Stimulated activated CD4-positive, alpha-beta T cell treated with anti-CD3 and anti-CD28 coated beads, Interleukin-4, amount 100 ng/mL, for 48 hours (primary cell): ENCODE results near the gene SLC5A5.
A peak's percentile ranks its signal among the peaks of the same experiment; 100 is the strongest.

Experiments used
- DNase-seq, 2 donors: peaks; one replicate each; pipeline ENCODE4 v3.0.0-alpha.2; 2020; ENCODE audit warnings: low read depth in 2 of 2

SLC5A5 gene

DNA sequence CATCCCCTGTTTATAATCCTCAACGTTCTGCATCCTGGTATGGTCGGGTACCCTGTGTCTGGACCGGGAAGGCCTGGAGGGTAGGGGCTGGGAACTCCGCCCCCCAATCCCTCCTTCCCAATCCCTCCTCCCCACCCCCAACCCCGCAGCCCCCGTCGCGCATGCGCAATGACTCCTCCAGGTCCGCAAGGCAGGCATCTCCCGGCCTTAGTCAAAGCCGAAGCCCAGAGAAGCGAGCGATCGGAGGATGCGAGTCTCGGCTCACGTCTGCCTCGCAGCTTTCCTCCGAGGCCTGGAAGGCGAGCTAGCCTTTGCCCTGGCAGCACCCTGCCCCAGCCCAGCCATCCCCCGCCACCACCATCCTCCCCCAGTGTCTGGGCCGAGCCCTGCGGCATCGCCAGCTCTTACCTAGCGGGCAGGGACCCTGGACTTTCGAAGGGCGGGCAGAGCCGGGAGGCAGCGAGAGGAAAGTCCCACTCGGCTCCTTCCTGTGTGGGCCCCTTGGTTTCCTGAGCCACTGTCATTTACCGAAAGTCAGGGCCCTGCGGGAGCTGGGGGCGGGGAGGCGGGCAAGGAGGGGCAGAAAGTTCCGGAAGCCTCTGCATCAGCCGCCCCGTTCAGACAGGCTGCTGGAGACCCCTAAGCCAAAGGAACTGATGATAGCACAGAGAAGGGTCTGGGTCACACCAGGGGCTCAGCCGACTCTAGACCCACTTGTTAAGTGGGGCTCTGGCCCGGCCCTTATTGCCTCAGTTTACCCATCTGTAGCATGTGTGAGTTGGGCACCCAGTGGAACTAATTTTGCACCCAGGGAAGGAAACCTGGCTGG is 24.0 kb upstream of the SLC5A5 start, which contains the start of gene JAK3:
Gene JAK3 (minus strand): TSS at position 445 of the 829 bp plus-strand sequence. CDS start 3,565 bp downstream, outside the sequence.
- DNase-seq, result peak; percentile 87 to 89

DNA sequence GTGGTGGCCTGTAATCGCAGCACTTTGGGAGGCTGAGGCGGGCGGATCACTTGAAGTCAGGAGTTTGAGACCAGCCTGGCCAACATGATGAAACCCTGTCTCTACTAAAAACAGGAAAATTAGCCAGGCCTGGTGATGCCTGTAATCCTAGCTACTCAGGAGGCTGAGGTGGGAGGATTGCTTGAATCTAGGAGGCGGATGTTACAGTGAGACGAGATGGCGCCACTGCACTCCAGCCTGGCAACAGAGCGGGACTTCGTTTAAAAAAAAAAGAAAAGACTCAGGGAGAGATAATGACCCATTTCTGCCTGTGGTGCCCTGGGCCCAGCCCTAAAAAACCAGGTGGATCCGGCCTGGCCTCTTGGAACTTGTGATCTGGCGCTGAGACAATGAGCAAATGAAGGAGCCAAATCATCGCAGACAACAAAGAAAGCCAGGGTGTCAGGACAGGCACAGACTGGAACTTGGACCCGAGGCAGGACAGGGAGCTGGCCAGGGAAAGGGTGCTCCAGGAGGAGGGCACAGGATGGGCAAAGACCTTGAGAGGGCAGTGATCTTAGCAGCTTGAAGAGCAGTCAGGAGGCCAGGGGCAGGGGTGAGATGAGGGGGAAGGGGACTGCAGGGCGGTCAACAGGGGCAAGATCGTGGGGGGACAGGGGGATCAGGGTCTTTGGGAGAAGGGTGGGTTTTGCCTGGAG is 23.0 kb upstream of the SLC5A5 start:
- no peak for DNase-seq

DNA sequence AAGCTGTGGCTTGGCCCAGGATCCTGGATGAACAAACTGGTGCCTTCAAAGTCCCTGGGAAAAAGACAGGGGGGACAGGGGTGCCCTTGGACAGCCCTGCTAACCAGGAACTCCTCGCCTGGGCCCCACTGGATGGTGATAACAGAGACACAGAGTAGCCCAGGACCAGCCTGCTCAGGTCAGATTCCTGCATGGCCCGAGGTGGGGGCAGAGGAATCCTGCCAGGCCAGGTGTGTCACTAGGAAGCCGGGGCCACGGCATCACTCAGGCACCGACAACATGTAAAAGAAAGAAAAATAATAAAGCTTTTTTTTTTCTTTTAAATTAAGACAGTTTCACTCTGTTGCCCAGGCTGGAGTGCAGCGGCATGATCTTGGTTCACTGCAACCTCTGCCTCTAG is 17.7 kb upstream of the SLC5A5 start:
- DNase-seq, result no peak

DNA sequence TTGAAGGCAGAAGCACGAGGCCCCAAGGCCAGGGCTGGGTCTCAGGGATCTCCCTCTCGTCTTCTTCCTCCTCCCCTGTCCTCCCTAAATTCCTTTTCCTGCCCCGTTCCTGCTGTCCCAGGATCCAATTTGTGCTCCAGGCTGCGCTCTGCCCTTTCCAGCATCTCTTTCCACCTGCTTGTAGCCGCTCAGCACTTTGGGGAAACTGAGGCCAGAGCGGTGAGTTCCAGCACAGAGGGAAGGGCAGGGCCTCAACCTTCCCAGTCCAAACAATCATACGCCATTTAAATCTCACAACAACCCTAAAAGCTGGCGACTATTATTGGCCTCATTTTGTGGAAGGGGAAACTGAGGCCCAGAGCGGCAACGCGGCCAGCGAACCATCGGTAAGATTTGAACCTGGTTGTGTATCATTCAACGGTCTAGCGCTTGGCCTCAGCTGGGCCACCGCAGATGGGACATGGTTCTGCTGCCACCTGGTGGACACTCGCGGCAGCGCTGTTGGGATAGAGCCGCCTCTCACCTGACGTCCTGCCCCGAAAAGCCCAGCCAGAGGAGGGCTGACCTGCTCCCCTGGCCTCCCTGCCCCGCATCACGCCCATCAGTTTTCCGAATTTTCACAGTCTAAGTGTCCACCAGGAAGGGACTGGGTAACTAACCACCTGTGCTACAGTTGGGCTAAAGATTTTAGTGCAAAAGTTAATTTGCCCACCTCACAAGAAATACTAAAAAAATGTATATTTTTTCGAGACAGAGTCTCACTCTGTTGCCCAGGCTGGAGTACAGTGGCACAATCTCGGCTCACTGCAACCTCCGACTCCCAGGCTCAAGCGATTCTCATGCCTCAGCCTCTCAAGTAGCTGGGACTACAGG is 16.2 kb upstream of the SLC5A5 start:
- peak; percentile 87 to 98 for DNase-seq

DNA sequence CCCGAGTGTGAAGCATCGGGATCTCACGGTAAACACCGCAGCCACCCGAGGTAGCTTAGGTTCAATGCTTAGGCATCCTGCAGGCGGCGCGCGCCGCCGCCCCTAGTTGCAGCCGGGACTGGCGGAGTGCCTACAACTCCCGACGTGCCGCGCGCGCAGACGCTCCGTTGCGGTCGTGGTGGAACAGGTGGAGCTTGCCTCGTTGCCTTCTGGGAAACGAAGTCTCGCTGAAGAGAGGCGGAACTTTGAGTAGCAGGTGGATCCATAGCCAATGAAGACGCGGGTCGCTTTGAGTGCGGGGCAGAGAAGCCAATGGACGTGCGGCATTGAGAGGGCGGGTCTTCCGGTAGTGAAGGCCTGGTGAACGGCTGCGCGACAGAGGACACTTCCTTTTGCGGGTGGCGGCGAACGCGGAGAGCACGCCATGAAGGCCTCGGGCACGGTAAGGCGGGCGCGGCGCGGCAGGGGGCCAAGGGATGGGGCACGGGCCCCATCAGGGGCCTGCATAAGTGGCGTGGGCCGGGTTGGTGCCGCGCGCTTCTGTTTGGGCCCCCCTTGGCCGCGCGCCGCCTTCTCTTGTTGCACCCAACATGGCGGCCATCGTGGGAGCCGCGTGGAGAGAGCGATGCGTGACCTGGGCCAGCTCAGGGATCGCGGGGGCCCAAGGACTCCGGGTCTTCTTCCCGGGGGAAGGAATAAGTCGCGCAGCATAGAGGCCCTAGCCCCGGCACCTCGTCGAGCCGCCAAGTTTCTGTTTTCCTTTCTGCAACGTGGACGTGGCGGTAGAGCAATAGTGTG is 12.0 kb upstream of the SLC5A5 start, which contains the start of gene RPL18A:
Gene RPL18A (plus strand): TSS at position 378 of the 798 bp plus-strand sequence. CDS start 47 bp downstream, at position 425.
- DNase-seq, result peak; percentile 96 to 99

DNA sequence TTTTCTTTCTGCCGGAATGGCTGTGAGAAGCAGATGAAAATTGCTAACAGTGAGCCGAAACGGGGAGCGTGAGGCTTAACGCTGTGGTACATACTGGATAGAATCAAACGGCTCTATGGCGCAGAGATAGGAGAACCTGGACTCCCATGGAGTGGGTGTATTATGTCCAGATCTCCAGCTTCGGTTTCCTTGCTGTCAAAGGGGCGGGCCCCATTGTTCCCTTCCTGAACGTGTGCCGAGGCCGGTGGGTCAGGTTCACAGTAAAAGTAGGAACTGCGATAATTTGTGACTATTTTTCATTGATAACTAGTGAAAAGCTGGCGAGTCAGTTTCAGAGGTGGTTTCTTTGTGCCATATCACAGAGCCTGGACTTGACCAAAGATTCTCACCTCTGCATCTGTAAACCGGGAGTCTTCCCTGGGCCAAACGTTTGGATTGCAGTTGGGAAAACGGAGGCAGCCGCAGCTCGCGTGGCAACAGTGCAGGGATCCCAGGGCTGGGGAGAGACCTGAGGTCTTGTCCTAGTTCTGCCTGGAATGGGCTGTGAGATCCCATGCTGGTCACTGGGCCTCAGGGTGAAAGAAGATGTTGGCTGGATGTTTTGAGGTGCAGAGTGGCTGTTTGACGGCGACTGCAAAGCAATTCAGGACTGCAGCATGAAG is 11.3 kb upstream of the SLC5A5 start:
- no peak for DNase-seq

DNA sequence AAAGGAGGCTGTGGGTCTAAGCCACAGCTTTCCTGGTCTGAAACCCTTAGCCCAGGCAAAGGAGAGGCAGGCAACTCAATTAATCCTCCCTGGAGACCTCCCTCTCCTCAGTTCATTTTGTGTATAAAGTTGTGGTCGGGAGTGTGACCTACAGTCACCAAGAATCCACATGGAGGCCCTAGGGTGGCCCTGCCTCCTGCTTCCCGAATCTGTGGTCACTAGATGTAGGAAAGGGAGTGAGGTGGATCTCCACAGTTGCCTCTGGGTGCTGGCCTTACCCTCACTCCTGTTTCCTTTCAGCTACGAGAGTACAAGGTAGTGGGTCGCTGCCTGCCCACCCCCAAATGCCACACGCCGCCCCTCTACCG is 10.8 kb upstream of the SLC5A5 start:
- DNase-seq, result no peak

DNA sequence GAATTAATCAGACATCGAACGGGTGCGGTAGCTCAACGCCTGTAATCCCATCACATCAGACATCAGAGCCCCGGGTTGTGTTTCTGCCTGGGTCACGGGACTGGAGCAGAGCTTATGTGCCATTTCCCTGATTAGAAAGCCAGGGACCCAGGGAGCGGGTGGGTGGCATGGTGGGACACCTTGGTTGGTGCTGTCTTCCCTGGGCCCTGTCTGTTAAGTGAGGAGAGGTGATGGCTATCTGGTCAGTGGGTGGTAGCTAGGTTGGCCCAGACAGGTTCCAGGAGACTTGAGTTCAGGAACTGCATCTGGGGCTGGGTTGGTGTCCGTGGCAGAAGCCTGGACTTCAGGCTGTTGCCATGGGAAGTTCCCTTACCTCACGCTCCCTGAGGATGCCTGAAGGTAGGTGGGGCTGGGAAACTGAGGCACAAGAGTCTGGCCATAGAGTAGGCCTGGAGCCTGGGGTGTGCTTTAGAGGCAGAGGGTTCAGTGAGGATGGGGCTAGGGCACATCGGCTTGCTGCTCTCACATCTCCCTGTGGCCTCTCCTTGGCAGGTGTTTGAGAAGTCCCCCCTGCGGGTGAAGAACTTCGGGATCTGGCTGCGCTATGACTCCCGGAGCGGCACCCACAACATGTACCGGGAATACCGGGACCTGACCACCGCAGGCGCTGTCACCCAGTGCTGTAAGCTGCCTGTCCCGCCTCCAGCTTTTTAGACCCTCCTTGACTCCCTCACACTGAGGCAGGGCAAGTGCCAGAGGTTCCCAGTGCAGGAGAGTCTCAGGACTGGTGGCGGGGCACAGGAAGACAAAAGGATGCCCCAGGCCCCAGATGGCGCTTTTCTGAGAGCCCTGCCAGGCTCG is 10.0 kb upstream of the SLC5A5 start:
- DNase-seq, result no peak

DNA sequence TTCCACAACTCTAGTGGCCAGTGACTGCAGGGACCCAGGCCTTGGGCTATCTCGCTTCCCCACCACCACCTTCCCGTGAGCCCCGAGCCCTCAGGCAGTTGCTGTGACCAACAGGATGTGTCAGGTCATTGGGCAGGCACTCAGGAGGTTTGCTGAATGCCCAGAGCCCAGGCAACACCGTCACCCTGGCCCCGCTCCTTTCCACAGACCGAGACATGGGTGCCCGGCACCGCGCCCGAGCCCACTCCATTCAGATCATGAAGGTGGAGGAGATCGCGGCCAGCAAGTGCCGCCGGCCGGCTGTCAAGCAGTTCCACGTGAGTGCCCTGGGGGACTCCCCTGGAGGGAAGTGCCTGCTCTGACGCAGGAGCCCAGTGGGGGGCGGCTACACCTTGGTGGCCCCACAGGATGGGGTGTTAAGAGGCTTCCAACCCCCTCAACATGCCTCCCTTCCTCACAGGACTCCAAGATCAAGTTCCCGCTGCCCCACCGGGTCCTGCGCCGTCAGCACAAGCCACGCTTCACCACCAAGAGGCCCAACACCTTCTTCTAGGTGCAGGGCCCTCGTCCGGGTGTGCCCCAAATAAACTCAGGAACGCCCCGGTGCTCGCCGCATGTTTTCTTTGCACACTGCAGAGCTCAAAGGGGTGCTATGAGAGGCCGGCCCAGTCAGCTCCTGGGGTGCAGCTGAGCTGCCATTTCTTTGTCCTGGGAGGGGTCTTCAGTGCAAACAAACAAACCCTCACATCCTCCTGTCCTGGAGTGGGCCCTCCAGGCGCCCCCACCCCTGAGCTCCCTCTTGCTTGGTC is 8.8 kb upstream of the SLC5A5 start:
- no peak for DNase-seq

DNA sequence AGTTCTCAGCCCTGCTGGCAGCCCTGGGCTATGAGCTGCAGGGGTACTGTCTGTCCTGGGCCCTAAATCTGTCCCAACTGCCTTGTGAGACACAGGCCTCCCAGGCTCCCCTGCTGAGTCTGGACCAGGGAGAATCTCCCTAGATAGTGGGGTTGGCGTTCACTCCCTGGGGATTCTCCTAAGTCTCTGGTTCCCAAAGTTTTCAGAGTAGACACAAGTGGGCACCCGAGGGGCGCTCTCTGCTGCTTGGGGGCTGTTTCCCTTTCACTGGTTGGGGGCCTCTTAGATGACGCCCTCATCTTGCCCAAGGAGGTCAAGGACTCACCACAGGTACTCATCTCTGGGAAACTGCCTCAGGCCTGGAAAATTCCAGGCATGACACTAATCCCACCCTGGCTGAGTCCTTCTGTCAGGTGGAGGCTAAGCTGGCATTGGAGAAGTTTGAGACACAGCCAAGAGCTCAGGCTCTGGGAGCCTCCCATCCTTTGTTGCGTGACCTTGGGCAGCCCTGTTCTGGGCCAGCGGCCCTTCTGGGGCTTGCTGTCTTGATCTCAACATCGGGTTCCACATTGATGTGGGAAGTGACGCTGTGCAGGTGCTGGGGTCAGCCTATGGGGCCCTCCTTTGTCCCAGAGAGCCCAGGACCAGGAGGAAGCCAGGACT is 8.1 kb upstream of the SLC5A5 start:
- no peak for DNase-seq

DNA sequence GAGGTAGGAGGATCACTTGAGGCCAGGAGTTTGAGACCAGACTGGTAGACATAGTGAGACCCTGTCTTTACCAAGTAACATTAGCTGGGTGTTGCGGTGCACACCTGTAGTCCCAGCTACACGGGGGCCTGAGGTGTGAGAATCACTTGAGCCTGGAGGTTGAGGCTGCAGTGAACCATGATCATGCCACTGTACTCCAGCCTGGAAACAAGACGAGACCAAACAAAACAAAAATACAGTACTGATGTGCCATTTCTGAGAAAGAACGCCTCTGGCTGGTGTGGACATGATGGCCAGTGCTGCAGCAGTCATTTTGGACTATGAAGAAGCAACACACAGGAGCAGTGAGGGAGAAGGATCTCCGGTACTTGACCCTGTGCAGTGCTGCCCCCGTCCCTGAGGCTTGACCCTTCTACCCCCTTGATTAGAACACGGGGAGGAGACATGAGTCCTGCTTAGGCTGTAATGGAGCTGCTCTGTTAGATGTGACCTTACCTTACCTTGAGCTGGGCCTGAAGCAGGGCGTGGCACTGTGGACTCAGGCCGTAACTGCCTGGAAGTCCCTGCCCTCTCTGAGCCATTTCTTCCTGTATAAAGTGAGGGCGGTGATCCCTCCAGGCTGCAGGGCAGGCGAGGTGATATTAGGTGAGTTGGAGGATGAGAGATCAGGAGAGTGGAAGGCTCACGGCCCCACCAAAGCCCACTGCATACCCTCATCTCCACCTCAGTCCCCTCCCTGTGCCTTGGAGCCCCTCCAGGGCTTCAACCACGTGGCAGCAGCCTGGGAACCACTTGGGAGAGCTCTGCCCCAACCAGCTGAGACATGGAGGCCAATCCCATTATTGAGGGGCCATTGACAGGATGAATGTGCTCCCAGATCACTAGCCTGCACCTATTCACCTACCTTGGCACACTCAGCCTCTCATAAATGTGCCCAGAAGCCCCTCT is 6.1 kb upstream of the SLC5A5 start:
- DNase-seq, result no peak

DNA sequence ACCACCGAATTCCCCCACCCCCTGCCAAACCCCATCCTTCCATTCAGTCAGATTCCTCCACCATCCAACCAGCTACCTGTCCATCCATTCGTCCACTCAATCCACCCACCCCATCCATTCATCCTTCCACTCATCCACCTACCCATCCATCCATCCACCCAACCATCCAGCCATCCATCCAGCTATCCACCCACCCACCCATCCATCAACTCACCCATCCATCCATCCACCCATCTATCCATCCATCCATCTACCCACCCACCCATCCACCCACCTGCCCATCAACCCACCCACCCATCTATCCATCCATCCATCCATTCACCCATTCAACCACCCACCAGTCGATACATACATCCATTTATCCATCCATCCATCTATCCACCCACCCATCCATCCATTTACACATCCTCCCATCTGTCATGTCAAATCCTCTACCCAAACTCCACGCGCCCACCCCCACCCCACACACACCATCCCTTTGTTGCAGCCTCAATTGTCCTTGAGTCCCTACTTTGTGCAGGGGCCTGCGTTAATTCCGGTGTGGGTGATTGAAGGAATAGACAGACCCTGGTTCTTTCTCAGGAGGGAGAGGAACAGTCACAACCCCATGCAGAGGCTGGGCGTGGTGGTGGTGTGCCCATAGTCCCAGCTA is 5.3 kb upstream of the SLC5A5 start:
- DNase-seq, result no peak

DNA sequence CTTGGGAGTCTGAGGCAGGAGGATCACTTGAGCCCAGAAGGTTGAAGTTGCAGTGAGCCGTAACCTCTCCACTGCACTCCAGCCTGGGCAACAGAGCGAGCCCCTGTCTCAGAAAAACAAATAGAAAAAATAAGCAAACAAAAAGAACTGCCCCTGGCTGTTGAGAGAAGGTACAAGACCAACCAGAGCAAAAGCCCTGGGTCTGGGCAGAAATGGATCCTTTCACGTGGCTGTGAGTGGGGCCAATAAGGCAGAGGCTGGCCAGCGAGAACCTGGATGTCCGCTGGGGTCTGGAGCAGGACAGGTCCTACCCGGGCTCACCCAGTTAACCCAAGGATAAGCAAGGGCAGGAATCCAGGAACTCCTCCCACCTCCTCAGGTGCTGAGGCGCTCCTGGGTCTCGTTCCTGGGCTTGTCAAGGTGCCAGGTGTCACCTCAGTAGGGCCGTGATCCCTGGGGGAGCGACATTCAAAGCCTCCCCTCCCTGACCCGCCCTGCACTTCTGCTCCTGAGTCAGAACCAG is 4.7 kb upstream of the SLC5A5 start:
- DNase-seq, result no peak

DNA sequence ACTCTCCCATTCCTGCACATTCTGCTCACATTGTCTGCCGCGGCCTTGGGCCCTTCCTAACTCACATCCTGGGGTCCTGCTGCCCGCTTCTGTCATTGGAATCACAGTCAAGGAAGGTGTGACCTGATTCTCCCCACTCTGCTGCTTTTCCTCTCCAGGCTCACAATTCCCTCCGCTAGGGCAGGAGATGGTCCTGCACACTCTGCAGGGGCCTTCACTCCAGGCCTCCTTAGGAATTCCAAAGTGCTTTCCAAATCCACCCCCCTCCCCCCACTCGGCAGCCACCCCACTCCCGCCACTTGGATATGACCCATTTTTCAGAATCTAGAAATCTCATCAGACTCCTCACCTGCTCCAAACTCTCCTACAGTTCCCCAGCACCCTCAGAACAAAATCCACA is 3.1 kb upstream of the SLC5A5 start:
- no peak for DNase-seq

DNA sequence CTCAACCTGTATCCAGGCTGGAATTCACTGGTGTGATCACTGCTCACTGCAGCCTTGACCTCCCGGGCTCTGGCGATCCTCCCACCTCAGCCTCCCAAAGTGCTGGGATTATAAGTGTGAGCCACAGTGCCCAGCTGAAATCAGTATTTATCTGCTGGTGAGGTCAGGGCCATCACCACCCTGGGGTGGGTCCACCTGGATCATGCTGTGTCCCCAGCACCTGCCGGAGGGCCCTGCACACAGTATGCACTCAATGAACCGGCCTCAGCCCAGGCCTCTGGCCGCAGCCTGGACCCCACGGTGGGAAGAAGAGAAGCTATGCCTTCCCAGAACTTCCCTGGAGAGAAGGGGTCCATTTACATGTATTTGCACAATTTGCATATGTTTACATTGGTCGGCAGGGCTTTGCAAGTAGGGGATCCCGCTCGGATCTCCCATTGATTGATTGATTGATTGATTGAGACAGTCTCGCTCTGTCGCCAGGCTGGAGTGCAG is 2.6 kb upstream of the SLC5A5 start:
- DNase-seq, result no peak
